Measurements from ENCODE around the gene P4HA2.
"Not testable (repeated sequence)": the region's sequence is repeated elsewhere in the genome, so short reads cannot be mapped to it uniquely, and the experiment has no call there.

Gene P4HA2

DNA sequence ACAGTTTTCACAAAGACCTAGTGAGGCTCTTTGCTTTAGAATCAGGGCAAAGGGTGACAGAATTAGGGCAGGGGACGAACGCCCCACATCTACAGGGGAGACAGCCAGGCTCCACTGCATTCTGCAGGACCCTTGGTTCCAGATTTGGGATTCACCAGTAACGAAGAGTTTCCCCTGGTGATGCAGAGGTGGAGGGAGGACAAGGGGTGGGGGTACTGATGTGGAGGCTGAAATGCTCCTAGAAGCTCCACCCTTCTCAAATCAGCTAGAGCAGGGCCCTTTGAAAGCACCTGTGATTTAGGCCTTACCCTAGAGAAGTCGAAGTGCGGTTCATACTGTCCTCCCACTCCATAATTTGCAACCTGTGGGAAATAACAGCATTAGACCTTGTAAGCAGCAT is 29.1 kb downstream of the P4HA2 start:
- H3K4me3 ChIP-seq (ENCODE audit: low read length), result no peak overlapping the region
- no peak for TF ChIP-seq ZNF274 (IDR thresholded peaks at IDR 0.05; ENCODE audit: low read depth, low read length)

DNA sequence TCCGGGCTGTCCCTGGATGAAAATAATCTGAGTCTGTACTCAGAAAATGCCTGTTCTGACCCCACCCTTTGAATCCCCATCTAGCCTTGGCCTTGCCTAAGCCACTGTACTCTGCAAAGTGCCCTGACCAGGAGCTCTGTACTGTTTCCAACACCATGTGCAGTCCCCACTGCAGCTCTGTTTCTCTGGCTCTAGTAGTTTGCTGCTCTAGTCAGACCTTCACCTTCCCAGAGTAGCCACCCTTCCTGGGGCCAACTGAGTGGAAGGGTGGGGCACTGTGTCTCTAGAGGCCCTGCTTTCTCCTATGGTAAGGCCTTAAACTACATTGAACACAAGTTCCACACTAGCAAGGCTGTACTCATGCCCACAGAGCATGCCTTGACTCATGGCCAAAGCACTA is 31.9 kb downstream of the P4HA2 start:
- TF ChIP-seq ZNF274 (IDR thresholded peaks at IDR 0.05; ENCODE audit: low read depth, low read length), result no peak
- no peak overlapping the region for H3K4me3 ChIP-seq (ENCODE audit: low read length)

DNA sequence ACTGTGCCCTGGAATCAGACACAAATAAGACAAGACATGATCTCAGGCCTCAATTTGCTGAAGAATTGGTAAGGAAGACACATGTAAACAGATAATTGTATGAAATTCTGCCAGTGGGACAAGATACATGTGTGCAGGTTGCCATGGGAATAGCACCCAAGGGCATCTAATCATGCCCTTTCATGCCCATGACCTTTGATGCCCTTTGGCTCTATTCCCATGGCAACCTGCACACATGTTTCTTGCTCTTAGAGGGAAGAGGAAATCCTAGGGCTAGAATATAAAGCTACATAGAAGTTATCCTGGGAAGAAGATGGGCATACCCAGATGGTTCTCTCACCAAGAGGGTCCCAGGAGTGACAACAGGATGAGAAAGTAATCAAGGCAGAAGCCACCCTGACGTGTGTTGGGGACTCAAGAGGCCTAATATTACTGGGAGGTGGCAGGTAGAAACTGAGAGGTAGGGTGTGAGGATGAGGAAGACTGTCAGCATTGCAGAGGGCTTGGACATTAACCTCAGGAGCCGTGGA is 34.4 kb downstream of the P4HA2 start:
- no peak overlapping the region for H3K4me3 ChIP-seq (ENCODE audit: low read length)
- TF ChIP-seq ZNF274 (IDR thresholded peaks at IDR 0.05; ENCODE audit: low read depth, low read length), result no peak

DNA sequence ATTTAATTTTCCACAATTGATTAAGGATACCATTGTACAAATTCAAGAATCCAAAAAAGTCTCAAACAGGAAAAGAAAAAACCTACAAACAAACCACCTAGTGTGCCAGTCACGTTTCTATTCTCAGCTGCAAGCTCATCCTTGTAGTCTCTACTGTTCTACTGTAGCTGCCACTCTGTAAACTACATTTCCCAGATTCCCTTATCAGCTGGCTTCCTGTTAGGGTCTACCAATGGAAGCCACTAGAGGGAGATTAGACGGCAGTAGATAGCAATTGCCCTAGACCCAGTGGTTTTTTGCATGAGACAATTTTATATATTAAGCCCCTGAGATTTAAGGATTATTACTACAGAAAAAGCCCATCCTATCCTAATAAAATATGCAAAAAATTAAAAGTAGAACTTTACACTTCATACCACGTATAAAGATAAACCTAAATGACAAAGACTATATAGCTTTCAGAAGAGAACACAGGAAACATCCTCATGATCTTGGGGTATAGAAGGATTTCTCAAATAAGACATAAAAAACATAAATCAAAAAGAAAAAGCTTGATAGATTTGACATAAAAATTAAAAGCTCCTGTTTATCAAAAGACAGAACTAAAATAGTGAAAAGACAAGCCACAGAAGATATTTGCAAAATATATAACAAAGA is 37.4 kb downstream of the P4HA2 start:
- no peak overlapping the region for H3K4me3 ChIP-seq (ENCODE audit: low read length)
- no peak for TF ChIP-seq ZNF274 (IDR thresholded peaks at IDR 0.05; ENCODE audit: low read depth, low read length)

DNA sequence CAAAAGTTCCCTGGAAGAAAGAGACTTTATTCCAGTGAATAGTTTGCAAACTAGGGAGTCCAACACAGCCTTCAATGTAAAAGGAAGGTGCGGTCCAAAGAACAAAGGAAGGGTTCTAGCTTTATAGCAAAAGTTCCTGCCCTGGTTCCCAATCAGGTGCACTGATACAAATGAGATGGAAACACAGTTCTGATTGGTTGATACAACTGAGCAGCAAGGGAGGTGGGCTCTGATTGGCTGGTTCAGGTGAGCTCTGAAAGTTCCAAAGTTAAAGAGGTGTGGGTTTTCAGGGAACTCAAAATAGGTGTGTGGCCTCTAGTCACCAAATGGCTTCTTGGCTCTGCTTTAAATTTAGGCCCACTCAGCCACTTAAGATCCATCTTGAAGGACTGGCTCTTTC is 43.1 kb downstream of the P4HA2 start:
- TF ChIP-seq ZNF274 (IDR thresholded peaks at IDR 0.05; ENCODE audit: low read depth, low read length), result no peak
- H3K4me3 ChIP-seq (ENCODE audit: low read length), result no peak overlapping the region

DNA sequence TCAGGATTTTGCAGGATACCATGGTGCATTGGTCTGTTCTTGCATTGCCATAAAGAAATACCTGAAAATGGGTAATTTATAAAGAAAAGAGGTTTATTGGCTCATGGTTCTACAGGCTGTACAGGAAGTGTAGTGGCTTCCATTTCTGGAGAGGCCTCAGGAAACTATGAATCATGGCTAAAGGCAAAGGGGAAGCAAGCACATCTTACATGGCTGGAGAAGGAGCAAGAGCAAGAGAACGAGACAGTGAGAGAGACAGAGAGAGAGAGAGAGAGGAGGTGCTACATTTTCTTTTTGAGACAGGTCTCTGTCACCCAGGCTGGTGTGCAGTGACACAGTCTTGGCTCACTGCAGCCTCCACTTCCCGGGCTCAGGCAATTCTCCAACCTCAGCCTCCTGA is 43.9 kb downstream of the P4HA2 start:
- no peak for TF ChIP-seq ZNF274 (IDR thresholded peaks at IDR 0.05; ENCODE audit: low read depth, low read length)
- H3K4me3 ChIP-seq (ENCODE audit: low read length), result no peak overlapping the region

DNA sequence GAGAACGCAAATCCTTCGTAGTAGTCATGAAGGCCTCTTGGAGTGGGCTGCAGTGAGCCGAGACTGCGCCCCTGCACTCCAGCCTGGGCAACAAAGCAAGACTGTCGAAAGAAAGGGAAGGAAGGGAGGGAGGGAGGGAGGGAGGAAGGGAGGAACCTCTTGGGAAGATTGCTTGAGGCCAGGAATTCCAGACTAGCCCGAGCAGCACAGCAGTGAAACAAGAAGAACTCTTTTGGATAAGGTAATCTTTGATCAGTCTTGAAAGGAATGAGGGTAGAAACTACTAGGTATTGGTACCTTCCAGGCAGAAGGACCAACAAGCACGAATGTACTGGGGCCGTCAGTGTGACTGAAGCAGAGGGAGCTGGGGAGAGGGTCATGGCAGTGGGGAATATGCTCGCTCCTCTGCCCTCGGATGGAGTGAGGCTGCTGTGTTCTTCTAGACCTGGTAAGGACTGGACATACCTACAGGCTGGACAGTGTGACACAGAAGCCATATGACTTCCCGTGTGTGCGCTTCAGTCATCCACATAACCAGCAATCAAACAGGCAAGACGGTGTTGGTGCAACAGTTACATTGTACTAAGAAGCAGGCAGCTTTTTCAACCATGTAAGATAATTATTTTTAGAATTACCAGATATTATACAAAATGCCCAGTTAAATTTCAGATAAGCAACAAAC is 45.2 kb downstream of the P4HA2 start:
- TF ChIP-seq ZNF274 (IDR thresholded peaks at IDR 0.05; ENCODE audit: low read depth, low read length), result no peak
- H3K4me3 ChIP-seq (ENCODE audit: low read length), result no peak overlapping the region

DNA sequence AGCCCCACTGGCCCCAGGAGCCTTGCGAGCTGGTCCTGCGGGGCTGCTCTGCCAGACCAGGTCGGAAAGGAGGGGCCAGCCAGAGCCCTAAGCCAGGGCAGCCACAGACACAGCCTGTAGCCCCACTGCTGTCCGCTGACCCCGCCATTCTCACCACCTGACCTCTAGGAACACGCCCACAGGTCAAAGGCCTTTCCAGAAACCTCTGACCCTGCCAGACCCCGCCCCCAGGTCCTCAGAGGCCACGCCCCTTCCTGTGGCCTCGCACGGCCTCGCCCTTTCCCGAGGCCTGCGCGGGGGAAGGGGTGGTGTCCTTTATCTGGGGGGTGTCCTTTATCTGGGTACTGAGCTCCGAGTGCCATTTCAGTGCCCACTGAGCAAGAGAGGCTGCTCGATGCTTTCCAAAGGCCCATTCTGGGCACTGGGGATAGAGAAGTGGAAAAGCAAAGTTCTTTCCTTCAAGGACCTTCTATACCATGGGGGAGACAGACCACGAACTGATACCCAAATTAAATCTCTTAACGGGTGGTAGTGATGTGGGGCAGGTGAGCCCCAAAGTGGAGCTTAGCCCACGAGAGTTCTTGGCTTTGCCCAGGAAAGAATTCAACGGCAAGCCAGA is 46.5 kb downstream of the P4HA2 start:
- no peak for TF ChIP-seq ZNF274 (IDR thresholded peaks at IDR 0.05; ENCODE audit: low read depth, low read length)
- H3K4me3 ChIP-seq (ENCODE audit: low read length), result no peak overlapping the region

DNA sequence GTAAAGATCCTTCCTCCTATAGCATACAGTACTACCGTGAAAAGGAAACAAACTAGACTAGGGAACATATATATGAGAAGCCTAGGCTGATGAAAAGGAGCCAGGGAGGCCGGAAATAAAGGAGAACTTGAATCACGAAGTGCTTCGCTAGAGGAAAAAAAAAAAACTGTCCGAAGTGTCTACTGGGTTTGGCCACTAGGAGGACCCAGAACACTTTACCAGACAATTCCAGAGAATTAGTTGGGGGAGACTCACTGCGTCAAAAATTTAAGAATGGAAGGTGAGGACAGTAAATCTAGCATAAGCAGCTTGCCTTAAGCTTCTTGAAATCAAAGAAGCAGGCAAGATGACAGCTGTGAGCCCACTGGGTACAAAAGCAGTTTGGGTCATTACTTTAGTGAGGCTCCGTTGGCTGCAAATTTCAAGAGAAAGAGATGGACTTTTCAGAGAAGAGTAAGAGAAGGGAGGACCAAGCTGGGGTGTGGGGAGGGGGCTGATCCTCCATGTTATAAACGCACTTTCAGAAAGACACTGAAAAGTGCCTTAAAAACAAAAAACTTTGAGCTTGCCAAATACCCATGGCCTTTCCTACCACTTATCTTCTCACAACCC is 47.4 kb downstream of the P4HA2 start:
- no peak overlapping the region for H3K4me3 ChIP-seq (ENCODE audit: low read length)

DNA sequence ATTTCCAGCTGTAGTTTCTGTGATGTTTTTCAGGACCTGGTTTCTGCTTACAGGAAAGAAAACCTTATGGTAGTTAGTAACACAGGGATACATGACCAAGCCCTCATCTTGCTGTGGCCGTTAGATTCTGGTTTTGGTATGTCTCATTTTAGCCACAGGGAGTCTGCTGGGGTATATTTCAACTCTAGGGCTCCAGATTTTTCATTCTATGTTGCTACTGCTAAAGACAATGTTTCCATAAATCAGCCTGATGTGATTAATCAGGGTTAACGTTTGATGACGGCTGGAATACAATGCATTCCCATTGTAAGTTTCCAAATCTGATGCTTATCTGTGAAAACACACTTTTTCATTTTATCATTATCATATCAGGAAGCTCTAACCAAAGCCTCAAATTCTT is 48.2 kb downstream of the P4HA2 start:
- no peak overlapping the region for H3K4me3 ChIP-seq (ENCODE audit: low read length)
- TF ChIP-seq ZNF274 (IDR thresholded peaks at IDR 0.05; ENCODE audit: low read depth, low read length), result no peak

More for the DNA sequence above, 47.4 kb downstream of the P4HA2 start:
- TF ChIP-seq ZNF274 (IDR thresholded peaks at IDR 0.05; ENCODE audit: low read depth, low read length), result no peak

DNA sequence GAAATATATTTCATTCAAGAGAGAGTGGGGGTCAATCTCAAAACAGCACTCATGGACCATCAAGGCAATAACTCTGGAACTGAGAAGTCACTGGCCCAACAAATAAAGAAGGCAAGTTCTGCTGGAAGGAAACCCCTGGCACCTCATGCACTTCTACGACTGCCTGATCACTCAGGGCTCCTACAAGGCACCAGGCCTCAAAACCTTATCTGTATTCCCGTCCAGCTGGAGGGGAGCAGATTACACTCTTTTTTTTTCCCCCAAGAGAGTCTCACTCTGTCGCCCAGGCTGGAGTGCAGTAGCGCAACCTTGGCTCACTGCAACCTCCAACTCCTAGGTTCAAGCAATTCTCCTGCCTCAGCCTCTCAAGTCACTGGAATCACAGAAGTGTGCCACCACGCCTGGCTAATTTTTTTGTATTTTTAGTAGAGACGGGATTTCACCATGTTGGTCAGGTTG is 49.9 kb downstream of the P4HA2 start:
- H3K4me3 ChIP-seq (ENCODE audit: low read length), result no peak overlapping the region
- TF ChIP-seq ZNF274 (IDR thresholded peaks at IDR 0.05; ENCODE audit: low read depth, low read length), result no peak

DNA sequence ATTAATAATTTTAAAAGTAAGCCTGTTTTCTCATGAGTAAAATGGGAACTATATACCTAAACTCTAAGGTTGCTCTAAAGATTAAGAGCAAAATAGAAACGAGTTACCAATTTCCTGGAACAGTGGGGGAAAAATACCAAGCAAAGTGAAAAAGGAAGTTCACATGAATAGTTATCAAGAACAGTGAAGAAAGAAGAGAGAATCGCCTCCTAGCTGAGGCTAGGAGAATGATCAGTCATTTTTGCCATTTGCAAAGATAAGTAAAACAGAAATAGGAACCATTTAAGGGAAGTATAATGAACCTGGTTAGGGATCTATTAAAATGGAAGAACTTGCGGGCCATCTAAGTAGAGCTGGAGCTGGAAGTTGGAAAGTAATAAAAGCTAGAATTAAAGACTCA is 50.7 kb downstream of the P4HA2 start:
- H3K4me3 ChIP-seq (ENCODE audit: low read length), result no peak overlapping the region
- TF ChIP-seq ZNF274 (IDR thresholded peaks at IDR 0.05; ENCODE audit: low read depth, low read length), result no peak

DNA sequence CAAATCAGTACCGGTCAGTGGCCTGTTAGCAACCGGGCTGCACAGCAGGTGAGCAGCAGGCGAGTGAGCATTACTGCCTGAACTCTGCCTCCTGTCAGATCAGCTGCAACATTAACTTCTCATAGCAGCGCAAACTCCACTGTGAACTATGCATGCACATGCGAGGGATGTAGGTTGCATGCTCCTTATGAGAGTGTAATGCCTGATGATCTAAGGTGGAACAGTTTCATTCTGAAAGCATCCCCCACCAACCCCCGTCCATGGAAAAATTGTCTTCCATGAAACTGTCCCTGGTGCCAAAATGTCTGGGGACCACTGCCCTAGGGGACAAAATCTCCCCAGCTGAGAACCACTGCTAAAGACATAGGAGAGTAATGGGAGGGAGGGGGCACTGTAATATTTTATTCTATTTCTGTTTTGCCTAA is 51.1 kb downstream of the P4HA2 start:
- no peak for TF ChIP-seq ZNF274 (IDR thresholded peaks at IDR 0.05; ENCODE audit: low read depth, low read length)
- H3K4me3 ChIP-seq (ENCODE audit: low read length), result no peak overlapping the region

DNA sequence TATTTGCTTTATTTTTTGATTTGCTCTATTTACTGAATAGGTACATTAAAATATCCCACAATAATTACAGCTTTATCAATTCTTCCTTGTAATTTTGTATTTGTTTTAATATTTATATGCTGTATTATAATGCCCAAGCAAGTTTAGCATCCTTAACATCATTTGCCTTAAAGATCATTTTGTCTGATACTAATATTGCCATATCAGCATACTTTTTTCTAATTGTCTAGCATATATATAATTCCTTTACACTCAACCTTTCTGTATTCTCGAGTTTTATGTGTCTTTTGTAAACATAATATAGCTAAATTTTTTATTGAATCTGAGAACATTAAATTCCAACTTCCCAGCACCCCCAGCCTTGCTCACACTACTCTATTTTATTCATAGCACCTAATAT is 64.7 kb downstream of the P4HA2 start:
- no peak for TF ChIP-seq ZNF274 (IDR thresholded peaks at IDR 0.05; ENCODE audit: low read depth, low read length)
- H3K4me3 ChIP-seq (ENCODE audit: low read length), result no peak overlapping the region

DNA sequence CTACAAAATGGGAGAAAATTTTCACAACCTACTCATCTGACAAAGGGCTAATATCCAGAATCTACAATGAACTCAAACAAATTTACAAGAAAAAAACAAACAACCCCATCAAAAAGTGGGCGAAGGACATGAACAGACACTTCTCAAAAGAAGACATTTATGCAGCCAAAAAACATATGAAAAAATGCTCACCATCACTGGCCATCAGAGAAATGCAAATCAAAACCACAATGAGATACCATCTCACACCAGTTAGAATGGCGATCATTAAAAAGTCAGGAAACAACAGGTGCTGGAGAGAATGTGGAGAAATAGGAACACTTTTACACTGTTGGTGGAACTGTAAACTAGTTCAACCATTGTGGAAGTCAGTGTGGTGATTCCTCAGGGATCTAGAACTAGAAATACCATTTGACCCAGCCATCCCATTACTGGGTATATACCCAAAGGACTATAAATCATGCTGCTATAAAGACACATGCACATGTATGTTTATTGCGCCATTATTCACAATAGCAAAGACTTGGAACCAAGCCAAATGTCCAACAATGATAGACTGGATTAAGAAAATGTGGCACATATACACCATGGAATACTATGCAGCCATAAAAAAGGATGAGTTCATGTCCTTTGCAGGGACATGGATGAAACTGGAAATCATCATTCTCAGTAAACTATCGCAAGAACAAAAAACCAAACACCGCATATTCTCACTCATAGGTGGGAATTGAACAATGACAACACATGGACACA is 65.9 kb downstream of the P4HA2 start:
- H3K4me3 ChIP-seq (ENCODE audit: low read length), result not testable (repeated sequence)

All from GM08714 (cell line).